NOMO-1 (cell line): ENCODE results near the gene PYGO1.
"Not testable (repeated sequence)": the region's sequence is repeated elsewhere in the genome, so short reads cannot be mapped to it uniquely, and the experiment has no call there.

Source experiments
- DNase-seq, 2 experiments: peaks; one replicate each; lab custom pipeline; 2025; ENCODE audit not compliant: unreplicated experiment in 2 of 2; lab: John Stamatoyannopoulos, UW

The PYGO1 gene

DNA sequence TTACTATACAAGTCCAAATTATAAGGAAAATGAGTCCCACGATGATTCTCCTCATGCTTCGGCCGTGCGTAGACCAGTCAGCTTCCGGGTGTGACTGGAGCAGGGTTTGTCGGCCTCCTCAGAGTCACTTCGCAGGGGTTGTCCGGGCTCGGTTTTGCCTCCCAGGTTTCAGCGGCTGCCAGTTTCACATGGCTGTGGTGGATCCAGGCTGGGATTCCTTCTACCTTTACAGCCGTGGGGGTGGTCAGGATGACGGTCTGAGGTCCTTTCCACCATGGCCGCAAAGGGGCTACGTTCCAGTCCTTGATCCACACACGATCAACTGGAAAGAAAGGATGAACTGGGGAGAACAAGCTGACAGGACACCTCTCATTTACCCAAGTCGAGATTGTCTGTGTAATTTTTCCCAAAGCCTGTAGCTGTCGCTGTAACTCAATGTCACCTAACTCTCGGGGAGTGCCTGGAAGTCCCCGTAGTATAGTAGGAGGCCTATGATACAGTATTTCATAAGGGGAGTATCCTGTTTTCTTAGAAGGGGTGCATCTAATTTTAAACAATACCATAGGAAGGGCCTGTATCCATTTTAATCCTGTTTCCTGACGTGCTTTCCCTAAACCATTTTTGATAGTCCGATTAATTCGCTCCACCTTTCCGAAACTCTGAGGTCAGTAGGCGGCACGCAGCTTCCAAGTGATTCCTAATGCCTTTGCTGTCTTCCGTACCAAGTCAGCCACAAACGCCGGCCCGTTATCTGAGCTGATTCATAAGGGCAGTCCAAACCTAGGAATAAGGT, 74.3 kb downstream of the PYGO1 start:
- not testable (repeated sequence) for DNase-seq

DNA sequence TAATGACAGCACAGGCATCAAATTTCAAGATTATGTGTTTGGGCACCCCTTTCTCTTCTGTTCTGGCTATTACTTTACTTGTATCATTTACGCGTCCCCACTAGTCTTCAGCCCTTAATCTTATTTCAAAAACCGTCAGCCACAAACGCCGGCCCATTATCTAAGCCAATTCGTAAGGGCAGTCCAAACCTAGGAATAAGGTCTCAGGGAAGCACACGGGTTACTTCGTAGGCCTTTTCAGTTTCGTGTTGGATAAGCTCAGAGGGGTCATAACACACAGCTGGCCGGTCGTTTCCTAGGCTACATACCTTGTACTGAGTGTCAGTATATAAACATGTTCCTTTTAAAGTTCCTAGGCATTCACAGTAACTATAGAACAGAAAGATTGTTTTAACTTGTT, 75.0 kb downstream of the PYGO1 start:
- no peak for DNase-seq

DNA sequence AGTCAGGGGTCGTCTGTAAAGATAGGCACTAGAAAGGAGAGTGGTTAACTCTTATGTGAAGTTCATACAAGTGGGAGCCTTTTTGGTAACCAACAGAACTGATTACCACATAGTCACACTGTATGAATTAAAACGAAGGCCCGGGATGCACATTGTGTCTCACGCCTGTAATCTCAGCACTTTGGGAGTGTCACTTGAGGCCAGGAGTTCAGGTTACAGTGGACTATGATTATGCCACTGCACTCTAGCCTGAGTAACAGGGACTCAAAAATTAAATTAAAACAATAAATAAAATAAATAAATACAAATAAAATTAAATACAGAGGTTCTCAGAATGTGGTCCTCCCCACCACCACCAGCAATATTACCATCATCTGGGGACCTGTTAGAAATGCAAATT, 80.6 kb downstream of the PYGO1 start:
- DNase-seq, result no peak

DNA sequence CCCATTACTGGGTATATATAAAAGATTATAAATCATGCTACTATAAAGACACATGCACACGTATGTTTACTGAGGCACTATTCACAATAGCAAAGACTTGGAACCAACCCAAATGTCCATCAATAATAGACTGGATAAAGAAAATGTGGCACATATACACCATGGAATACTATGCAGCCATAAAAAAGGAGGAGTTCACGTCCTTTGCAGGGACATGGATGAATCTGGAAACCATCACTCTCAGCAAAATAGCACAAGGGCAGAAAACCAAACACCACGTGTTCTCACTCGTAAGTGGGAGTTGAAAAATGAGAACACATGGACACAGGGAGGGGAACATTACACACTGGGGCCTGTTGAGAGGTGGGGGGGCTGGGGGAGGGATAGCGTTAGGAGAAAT, 82.7 kb downstream of the PYGO1 start:
- not testable (repeated sequence) for DNase-seq

DNA sequence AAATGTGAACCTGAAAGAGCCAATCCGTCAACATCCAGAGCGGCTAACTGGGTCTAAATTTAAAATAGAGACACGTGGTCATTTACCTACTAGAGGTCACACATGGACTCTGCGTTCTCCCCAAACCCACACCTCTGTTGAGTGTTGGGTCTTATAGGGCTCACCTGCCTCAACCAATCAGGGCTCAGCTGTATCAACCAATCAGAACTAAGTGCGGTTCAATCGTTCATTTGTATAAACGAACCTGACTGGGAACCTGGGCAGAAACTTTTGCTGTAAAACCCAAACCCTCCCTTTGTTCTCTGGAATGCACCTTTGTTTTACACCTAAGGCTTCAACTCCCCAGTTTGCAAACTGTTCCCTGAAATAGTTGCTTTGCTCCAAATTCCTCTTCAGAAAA, 89.0 kb downstream of the PYGO1 start:
- DNase-seq, result no peak

DNA sequence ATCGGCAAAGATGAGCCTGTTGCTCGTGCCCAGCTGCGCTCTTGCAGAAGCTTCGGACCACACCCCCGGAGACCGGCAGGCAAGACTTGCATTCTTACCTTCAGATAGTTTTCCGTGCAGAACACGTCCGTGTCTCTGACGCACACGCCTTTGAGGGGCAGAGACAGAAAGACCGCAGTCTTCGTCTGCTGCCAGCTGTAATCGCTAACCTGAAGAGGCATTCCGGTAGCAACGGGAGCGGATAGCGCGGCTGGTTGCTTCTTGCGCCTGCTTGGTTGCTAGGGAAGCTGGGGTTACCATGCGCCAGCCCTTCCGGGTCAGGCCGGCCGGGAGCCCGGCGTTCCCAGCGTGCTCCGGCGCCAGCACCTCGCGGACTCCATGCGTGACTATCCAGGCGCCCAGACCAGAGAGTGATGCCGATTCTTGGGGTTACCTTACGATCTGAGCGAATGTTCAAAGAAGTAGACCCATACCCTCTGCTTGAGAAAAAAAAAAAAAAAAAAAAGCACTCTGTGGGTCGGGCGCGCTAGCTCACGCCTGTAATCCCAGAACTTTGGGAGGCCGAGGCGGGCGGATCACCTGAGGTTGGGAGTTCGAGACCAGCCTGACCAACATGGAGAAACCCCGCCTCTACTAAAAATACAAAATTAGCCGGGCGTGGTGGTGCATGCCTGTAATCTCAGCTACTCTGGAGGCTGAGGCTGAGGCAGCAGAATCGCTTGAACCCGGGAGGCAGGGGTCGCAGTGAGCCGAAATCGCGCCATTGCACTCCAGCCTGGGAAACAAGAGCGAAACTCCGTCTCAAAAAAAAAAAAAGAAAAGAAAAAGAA, 89.8 kb downstream of the PYGO1 start:
- peak; percentile 72 to 87 for DNase-seq

DNA sequence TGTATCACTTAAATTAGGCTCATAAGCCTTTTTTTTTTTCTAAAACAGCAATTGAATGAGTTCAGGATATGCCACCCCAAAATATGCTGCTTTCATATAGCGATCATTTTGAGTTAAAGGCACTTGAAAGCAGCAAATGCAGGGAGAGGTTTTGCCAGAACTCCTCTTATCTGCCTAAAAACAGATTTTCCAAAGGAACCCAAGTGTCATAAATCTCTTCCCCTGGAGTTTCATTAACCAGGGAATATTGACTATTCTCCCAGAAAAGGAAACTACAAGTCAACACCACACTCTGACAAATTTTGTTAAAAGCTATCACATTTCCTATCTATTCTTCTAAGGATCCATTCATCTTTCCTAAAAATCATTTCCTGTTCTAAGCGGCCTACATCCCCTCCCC, 91.4 kb downstream of the PYGO1 start:
- no peak for DNase-seq

DNA sequence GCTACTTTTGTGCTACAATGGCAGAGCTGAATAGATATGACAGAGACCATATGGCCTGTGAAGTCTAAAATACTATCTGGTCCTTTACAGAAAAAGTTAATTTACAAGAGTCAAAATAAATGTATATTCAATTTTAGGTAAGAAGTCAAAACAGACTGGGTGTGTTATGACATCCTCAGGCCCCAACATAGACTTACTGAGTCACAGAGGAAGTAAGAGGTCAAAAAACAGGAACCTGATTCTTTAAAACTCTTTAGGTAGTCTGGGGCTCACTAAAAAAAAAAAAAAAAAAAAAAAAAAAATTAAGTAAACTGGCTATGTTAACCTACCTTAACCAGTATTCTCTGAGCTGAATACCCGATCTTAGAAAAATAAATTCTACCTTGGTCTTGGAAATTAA, 93.2 kb downstream of the PYGO1 start:
- DNase-seq, result peak; percentile 62 to 89

DNA sequence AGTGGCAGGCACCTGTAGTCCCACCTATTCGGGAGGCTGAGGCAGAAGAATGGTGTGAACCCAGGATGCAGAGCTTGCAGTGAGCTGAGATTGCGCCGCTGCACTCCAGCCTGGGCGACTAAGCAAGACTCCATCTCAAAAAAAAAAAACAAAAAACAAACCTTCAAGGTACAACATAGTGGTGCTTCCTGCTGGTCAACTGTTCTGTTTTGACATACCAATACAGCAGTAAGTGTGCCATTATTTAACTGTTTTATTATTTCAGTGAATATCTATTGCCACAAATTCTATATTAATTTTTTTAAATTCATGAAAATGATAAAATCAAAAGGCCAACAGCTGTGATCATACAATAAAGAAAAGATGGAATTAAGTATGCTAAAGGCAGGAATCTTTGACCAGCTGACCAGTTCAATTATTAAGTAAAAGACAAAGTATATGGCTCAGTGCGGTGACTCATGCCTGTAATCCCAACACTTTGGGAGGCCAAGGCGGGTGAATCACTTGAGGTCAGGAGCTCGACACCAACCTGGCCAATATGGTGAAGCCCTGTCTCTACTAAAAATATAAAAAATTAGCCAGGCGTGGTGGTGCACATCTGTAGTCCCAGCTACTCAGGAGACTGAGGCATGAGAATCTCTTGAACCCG, 99.1 kb downstream of the PYGO1 start:
- DNase-seq, result not testable (repeated sequence)
